GM12878 (cell line): ENCODE data around the gene CHAF1A. TPM values are rescaled to one million over a fixed set of nuclear protein-coding genes. Genes with fewer than 3 reads are reported as not detected.

Experiments used
- ATAC-seq: fragments of 200-7000 bp; cut with Tn5 transposase; 3 replicates; pipeline ENCODE4 v1.9.1; 2020; ENCODE audit warnings: mild to moderate bottlenecking, moderate library complexity
- BruUV-seq: library from RNA; stranded (reverse); fragments of 400-500 nt; replicated peaks from 2 replicates; lab custom pipeline; 2021; lab: Mats Ljungman, UMichigan
- CTCF ChIA-PET: fragments of 300-600 bp; sonication (Branson Sonifier 250); formaldehyde crosslinking; extraction: SDS; loops from one replicate; lab custom pipeline; 2021; ENCODE audit warnings: inconsistent platforms; lab: Yijun Ruan, JAX
- POLR2A ChIA-PET: fragments of 350-600 bp; formaldehyde crosslinking; extraction: SDS; loops from one replicate; lab custom pipeline; 2021; ENCODE audit warnings: inconsistent platforms; lab: Charles Lee
- RAD21 ChIA-PET: fragments of 300-600 bp; sonication (Branson Sonifier 250); formaldehyde crosslinking; loops from one replicate; lab custom pipeline; 2023; ENCODE audit warnings: antibody characterized with exemption; ENCODE audit not compliant: unreplicated experiment; lab: Charles Lee
- SMC1A ChIA-PET: fragments of 300-600 bp; sonication (Branson Sonifier 250); formaldehyde crosslinking; loops from one replicate; lab custom pipeline; 2023; ENCODE audit not compliant: unreplicated experiment, uncharacterized antibody; lab: Charles Lee
- DNase-seq: peaks from one replicate; pipeline ENCODE4 v3.0.0-alpha.2; 2011; ENCODE audit warnings: low read depth, low spot score
- FAIRE-seq: peaks from 3 replicates; lab custom pipeline; 2011; peaks lifted over from hg19 to GRCh38; lab: Jason Lieb, UNC
- H2AFZ ChIP-seq: 2 replicates; pipeline ENCODE4 v1.6.0; 2011; ENCODE audit warnings: low read depth, low read length, control low read depth; ENCODE audit not compliant: control insufficient read depth
- H3K27ac ChIP-seq: 2 replicates; pipeline ENCODE4 v1.5.1; 2011; ENCODE audit warnings: control low read depth; ENCODE audit not compliant: control insufficient read depth, insufficient read depth
- H3K27me3 ChIP-seq, 2 experiments: replicated peaks in 1 of 2; 2 replicates each; pipeline versions ENCODE4 v1.6.0 to v1.6.1; 2011; ENCODE audit warnings: low read length in 1 of 2; ENCODE audit not compliant: control insufficient read depth in 2 of 2, insufficient read depth in 2 of 2
- H3K36me3 ChIP-seq, 2 experiments: 2 replicates each; pipeline ENCODE4 v1.5.1; 2011; ENCODE audit warnings: low read length in 1 of 2; ENCODE audit not compliant: control insufficient read depth in 2 of 2, insufficient read depth in 2 of 2
- H3K4me1 ChIP-seq: 2 replicates; pipeline ENCODE4 v1.6.1; 2011; ENCODE audit warnings: mild to moderate bottlenecking, low read length, moderate library complexity, mixed read lengths; ENCODE audit not compliant: control insufficient read depth, insufficient read depth
- H3K4me2 ChIP-seq: 2 replicates; pipeline ENCODE4 v1.6.0; 2011; ENCODE audit warnings: control low read depth; ENCODE audit not compliant: control insufficient read depth, insufficient read depth
- H3K4me3 ChIP-seq: fragments of 200-600 bp; sonication (generic); 2 replicates; pipeline ENCODE4 v1.5.1; 2016
- H3K79me2 ChIP-seq: 2 replicates; pipeline ENCODE4 v1.6.0; 2011; ENCODE audit warnings: low read length; ENCODE audit not compliant: control insufficient read depth, insufficient read depth
- H3K9ac ChIP-seq: 2 replicates; pipeline ENCODE4 v1.8.0; 2011; ENCODE audit warnings: low read length, control low read depth, mixed read lengths; ENCODE audit not compliant: control insufficient read depth, insufficient read depth
- H3K9me3 ChIP-seq: replicated peaks from 3 replicates; pipeline ENCODE4 v1.5.1; 2011; ENCODE audit warnings: mild to moderate bottlenecking, low read length; ENCODE audit not compliant: control insufficient read depth, insufficient read depth
- H4K20me1 ChIP-seq: 2 replicates; pipeline ENCODE4 v1.6.0; 2011; ENCODE audit not compliant: control insufficient read depth, insufficient read depth
- ATF3 ChIP-seq: IDR thresholded peaks from 2 replicates; pipeline ENCODE4 v1.6.1; 2011; ENCODE audit warnings: low read depth, mild to moderate bottlenecking, low read length, moderate library complexity, borderline replicate concordance; ENCODE audit errors: extremely low read depth
- BMI1 ChIP-seq: fragments of 450-650 bp; IDR thresholded peaks from 2 replicates; pipeline ENCODE4 v1.6.1; 2016; ENCODE audit warnings: mild to moderate bottlenecking, moderate library complexity, borderline replicate concordance
- CEBPB ChIP-seq, 2 experiments: fragments of 150-350 bp in 1 of 2; IDR thresholded peaks; 2 replicates each; pipeline ENCODE4 v1.6.1; 2012 to 2014; ENCODE audit warnings: low read depth in 2 of 2, low read length in 2 of 2, borderline replicate concordance in 1 of 2, inconsistent platforms in 1 of 2
- CHD4 ChIP-seq: fragments of 200-600 bp; sonication (generic); IDR thresholded peaks from 2 replicates; pipeline ENCODE4 v1.6.1; 2016; ENCODE audit warnings: mild to moderate bottlenecking
- EED ChIP-seq: sonication (generic); IDR thresholded peaks from 2 replicates; pipeline ENCODE4 v1.6.1; 2016; ENCODE audit warnings: antibody characterized with exemption, low read depth
- ETV6 ChIP-seq, 2 experiments: fragments of 450-650 bp in 1 of 2; IDR thresholded peaks in 1 of 2; conservative IDR thresholded peaks in 1 of 2; 2 replicates each; pipeline ENCODE4 v1.6.1; 2014; ENCODE audit warnings: antibody characterized with exemption in 1 of 2, borderline replicate concordance in 1 of 2, low read depth in 1 of 2, mild to moderate bottlenecking in 1 of 2, moderate library complexity in 1 of 2
- GATAD2B ChIP-seq: fragments of 450-650 bp; conservative IDR thresholded peaks from 2 replicates; pipeline ENCODE4 v1.6.1; 2017; ENCODE audit warnings: low read depth, mild to moderate bottlenecking, moderate library complexity
- NFYA ChIP-seq: IDR thresholded peaks from 2 replicates; pipeline ENCODE4 v1.6.1; 2011; ENCODE audit warnings: low read depth, mild to moderate bottlenecking, low read length, improper control_type of control experiment, borderline replicate concordance
- NKRF ChIP-seq: fragments of 450-650 bp; conservative IDR thresholded peaks from 2 replicates; pipeline ENCODE4 v1.6.1; 2017; ENCODE audit warnings: mild to moderate bottlenecking, moderate library complexity
- PAX5 ChIP-seq: IDR thresholded peaks from 2 replicates; pipeline ENCODE4 v1.6.1; 2011; ENCODE audit warnings: low read depth, low read length, borderline replicate concordance
- RUNX3 ChIP-seq: IDR thresholded peaks from 2 replicates; pipeline ENCODE4 v1.6.1; 2012; ENCODE audit warnings: low read length, inconsistent platforms
- SMAD5 ChIP-seq: IDR thresholded peaks from 2 replicates; pipeline ENCODE4 v1.6.1; 2016; ENCODE audit warnings: antibody characterized with exemption, low read depth
- SMC3 ChIP-seq: IDR thresholded peaks from 2 replicates; pipeline ENCODE4 v1.6.1; 2011; ENCODE audit warnings: low read length, improper control_type of control experiment, borderline replicate concordance
- SPI1 ChIP-seq: IDR thresholded peaks from 2 replicates; pipeline ENCODE4 v1.6.1; 2011; ENCODE audit warnings: low read depth, mild to moderate bottlenecking, low read length, moderate library complexity, borderline replicate concordance; ENCODE audit not compliant: insufficient read depth
- SREBF1 ChIP-seq: IDR thresholded peaks from 2 replicates; pipeline ENCODE4 v1.6.1; 2012; ENCODE audit warnings: mild to moderate bottlenecking, low read length
- STAT1 ChIP-seq: fragments of 450-650 bp; conservative IDR thresholded peaks from 2 replicates; pipeline ENCODE4 v1.6.1; 2014; ENCODE audit warnings: antibody characterized with exemption, mild to moderate bottlenecking
- SUZ12 ChIP-seq: fragments of 200-600 bp; sonication (generic); IDR thresholded peaks from one replicate; pipeline ENCODE4 v1.6.1; 2018; ENCODE audit warnings: antibody characterized with exemption, mild to moderate bottlenecking; ENCODE audit not compliant: unreplicated experiment
- WRNIP1 ChIP-seq: IDR thresholded peaks from 2 replicates; pipeline ENCODE4 v1.6.1; 2011; ENCODE audit warnings: low read depth, low read length, improper control_type of control experiment, borderline replicate concordance
- YBX1 ChIP-seq: fragments of 450-650 bp; IDR thresholded peaks from 2 replicates; pipeline ENCODE4 v1.6.1; 2016; ENCODE audit warnings: antibody characterized with exemption
- ZNF217 ChIP-seq: fragments of 450-650 bp; IDR thresholded peaks from 2 replicates; pipeline ENCODE4 v1.6.1; 2017; ENCODE audit warnings: antibody characterized with exemption, mild to moderate bottlenecking
- ZNF24 ChIP-seq: fragments of 450-650 bp; IDR thresholded peaks from 2 replicates; pipeline ENCODE4 v1.6.1; 2017; ENCODE audit warnings: antibody characterized with exemption, mild to moderate bottlenecking
- ZSCAN29 ChIP-seq: fragments of 450-650 bp; IDR thresholded peaks from 2 replicates; pipeline ENCODE4 v1.6.1; 2017; ENCODE audit warnings: mild to moderate bottlenecking, moderate library complexity
- WGBS: methylation state at CpG from one replicate; pipeline ENCODE4 v1.1.6; 2016; ENCODE audit warnings: low lambda C conversion rate; ENCODE audit not compliant: insufficient replicate concordance, insufficient coverage; ENCODE audit errors: missing lambda C conversion rate; 5-methylcytosine and 5-hydroxymethylcytosine counted together
- in situ Hi-C: fragments of 300-500 bp; cut with MboI; formaldehyde crosslinking; loops from 9 replicates; pipeline ENCODE4 v1.14.3; 2018; ENCODE audit warnings: mixed read lengths
- intact Hi-C: fragments of 100-400 bp; cut with micrococcal nuclease; formaldehyde crosslinking; loops from one replicate; pipeline ENCODE4 v1.14.2; 2022; ENCODE audit not compliant: unreplicated experiment
- polyA plus RNA-seq, 11 experiments: library from polyadenylated mRNA; depleted of rRNA in 4 of 11; unstranded in 6 of 11; stranded (reverse) in 5 of 11; fragments of >200 nt; fragmentation: Nextera tagmentation in 4 of 11; fragmentation: Illumina TruSeq in 1 of 11; extraction: Ambion mirVana in 4 of 11; extraction: Trizol in 1 of 11; gene quantifications; 1 replicate in 1 of 11; 2 replicates in 10 of 11; pipeline versions ENCODE4 v1.2.1 to v1.2.3, GENCODE V29; 2011 to 2016; ENCODE audit warnings: inconsistent platforms in 2 of 11, missing spikeins in 2 of 11, low read depth in 1 of 11
- total RNA-seq, 4 experiments: library from RNA; depleted of rRNA in 3 of 4; stranded (reverse); fragments of >200 nt in 3 of 4; fragmentation: Illumina TruSeq in 1 of 4; extraction: Trizol in 1 of 4; gene quantifications; 2 replicates each; pipeline versions ENCODE4 v1.2.1 to v1.2.3, GENCODE V29; 2013 to 2021

The CHAF1A gene
- total and polyA plus RNA-seq, 10 of the 15 experiments (the other 5 are each of a cell fraction or from before 2014, with no cell fraction given), result 1.3 to 69.1 (median 34.2) TPM

GRCh38 chr19:4369888-4370260 is 32.6 kb upstream of the CHAF1A start:
- intact Hi-C loops (loop anchor here (1.0 kb wide), 1 partner anchor 30 kb away; the partner anchor contains the start of gene SH3GL1), in situ Hi-C loops (no loop called here)
- Histone ChIP-seq H3K79me2 (peaks cover 69% of the 10 kb centered on the region), H3K27ac (peak overlapping the region; percentile 98), H3K4me1 (peaks cover 61% of the 10 kb centered on the region), H4K20me1 (no peaks in the 10 kb centered on the region), H3K9ac (peak overlapping the region; percentile 84), H2AFZ (no peak overlapping the region), H3K9me3 (no peaks in the 10 kb centered on the region), H3K4me3 (peak overlapping the region; percentile 71), H3K4me2 (peak overlapping the region; percentile 99), H3K27me3 (no peaks in the 10 kb centered on the region), H3K36me3 (peaks cover 14 to 37% of the 10 kb centered on the region in 2 experiments; a peak in 3 of 4 replicates)
- ChIA-PET CTCF (interaction anchor here (0.6 to 3.3 kb wide), 12 partner anchors 9 to 116 kb away, joined by 3 to 16 read pairs (median 4); partner anchors contain the start of genes CHAF1A and SH3GL1), RAD21 (interaction anchor here (0.6 to 1.8 kb wide), 8 partner anchors 11 to 35 kb away, joined by 3 to 10 read pairs (median 4); partner anchors contain the start of genes CHAF1A, MPND and SH3GL1), SMC1A (interaction anchor here (0.8 to 1.5 kb wide), 5 partner anchors 10 to 32 kb away, joined by 3 to 5 read pairs (median 5); partner anchors contain the start of genes CHAF1A and SH3GL1), POLR2A (interaction anchor here (0.9 to 2.0 kb wide), 7 partner anchors 10 to 32 kb away, joined by 3 to 11 read pairs (median 5); partner anchors contain the start of genes CHAF1A and MPND)
- 2% methylated on average over 21 of the region's 21 CpGs for WGBS
- peak; percentile 83 for ATAC-seq
- peak; percentile 94 for FAIRE-seq
- DNase-seq, result no peak
- BruUV-seq, result no TSS peak
- TF ChIP-seq YBX1 (no peak), SUZ12 (no peak), SMAD5 (no peak), SMC3 (peak; percentile 72; the same call in 1 of the 2 replicates), BMI1 (no peak), EED (peak; percentile 34; the same call in 1 of the 2 replicates), NFYA (no peak), WRNIP1 (no peak), CHD4 (no peak), RUNX3 (peak; percentile 90), ZNF24 (no peak), ZSCAN29 (no peak), ETV6 (conservative IDR thresholded peaks at IDR 0.05 in 1 of 2, IDR thresholded peaks at IDR 0.05 in 1 of 2; ENCODE audit: borderline replicate concordance in 1 of 2, low read depth in 1 of 2) (no peak), GATAD2B (peak; percentile 29; the same call in 1 of the 2 replicates), SPI1 (no peak), ATF3 (no peak), NKRF (no peak), CEBPB (IDR thresholded peaks at IDR 0.05; ENCODE audit: borderline replicate concordance in 1 of 2, low read depth in 2 of 2, low read length in 2 of 2) (no peak), STAT1 (no peak), SREBF1 (no peak), PAX5 (peak; percentile 76; the same call in 1 of the 2 replicates), ZNF217 (no peak)
